Measurements from ENCODE around the gene METTL13.

The METTL13 gene

DNA sequence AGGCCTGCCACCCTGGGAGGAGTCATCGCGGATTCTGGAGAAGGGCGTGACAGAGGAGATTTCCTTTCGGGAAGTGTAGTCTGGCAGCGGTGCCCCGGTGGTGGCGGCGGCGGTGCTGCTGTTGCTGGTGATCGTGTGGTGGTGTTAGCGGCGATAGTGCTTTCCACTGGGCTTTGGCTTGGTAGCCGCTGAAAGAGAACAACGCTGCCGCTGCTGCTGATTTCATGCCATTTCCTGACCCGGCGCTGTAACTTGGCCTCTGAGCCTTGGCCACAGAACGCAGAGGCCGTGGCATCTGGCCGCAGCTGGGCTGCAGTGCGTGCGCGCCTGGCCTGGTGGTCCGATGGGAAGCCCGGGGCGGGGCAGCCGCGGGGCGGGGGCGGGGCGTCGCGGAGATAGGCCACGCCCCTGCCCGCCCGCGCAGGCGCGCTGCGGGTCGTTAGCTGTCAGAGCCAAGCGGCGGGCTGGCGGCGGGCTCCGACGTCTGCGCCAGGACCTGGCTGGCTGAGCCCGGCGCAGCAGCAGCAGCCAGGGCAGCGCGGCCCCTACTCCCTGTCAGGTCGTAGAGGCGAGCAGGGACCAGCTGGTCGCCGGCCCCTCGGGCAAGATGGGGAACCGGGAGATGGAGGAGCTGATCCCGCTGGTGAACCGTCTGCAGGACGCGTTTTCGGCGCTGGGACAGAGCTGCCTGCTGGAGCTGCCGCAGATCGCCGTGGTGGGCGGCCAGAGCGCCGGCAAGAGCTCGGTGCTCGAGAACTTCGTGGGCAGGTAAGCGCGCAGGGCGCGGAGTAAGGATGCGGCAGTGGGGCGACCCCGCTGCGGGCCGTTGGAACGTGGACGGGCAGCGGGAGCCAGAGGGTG, 59.8 kb downstream of the METTL13 start, which contains the start of gene DNM3:
TSS of gene DNM3 (plus strand) at position 449 of the 861 bp plus-strand sequence. CDS start at position 608, 159 bp downstream.
- no peak for DNase-seq (ENCODE audit: low read depth, low spot score)
- peak within 1 kb of the TSS; percentile 59 for H3K27ac ChIP-seq

DNA sequence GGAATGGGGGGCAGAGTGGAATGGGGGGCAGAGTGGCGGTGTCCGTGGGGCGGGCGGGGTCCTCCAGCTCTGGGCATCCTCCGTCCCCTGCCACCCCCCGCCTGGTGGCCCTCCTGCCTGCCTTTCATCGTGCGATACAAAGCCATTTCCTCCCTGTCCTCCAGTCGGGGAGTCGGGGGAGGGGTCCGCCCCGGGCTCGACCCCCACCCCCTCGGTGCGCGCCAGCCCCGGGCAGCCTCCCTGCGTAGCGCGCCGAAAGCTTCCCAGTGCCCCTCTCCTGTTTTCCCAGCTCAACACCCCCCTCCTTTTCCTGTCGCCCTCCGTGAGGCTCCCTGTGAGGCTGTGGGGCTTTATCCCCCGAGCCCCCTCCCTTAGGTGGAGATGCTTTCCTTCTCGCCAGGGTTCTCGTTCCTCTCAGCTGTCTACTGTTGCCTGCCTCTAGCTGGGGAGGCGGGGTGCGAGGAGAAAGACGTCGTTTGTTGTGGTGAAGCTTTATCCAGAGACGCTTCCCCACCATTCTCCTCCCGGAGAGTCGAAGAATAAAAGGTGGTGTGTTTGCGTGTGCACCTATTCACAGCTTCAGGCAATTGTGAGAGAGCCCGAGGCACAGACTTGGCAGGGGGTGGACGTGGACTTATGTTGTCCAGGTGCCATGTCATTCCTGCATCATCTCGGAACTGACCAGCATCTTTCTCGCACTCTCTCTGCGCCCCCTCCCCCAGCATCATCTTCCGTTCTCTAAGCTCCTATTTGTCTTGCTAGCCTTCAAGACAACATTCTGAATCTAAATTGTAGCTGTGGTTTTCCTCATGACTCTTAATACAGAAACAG, 60.7 kb downstream of the METTL13 start:
- H3K27ac ChIP-seq = no peak overlapping the region
- no peak for DNase-seq (ENCODE audit: low read depth, low spot score)

DNA sequence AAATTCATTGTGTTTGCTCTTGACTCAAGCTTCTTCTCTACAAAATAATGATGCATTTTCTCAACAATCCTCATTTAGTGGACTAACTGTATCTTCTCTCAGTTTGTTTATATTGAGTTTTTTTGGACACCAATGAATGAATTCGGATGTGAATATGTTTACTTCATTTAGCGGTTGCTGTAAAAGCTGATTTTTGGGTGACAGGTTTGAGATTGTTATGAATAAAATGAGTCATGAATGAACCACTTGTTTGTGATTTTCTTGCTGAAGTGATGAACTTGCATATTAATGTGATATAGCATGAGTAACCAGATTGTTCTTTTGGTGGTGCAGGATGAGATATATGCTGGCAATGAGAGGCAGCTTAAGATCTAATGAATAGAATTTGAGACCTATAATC, 62.9 kb downstream of the METTL13 start:
- no peak overlapping the region for H3K27ac ChIP-seq
- DNase-seq (ENCODE audit: low read depth, low spot score) = no peak

DNA sequence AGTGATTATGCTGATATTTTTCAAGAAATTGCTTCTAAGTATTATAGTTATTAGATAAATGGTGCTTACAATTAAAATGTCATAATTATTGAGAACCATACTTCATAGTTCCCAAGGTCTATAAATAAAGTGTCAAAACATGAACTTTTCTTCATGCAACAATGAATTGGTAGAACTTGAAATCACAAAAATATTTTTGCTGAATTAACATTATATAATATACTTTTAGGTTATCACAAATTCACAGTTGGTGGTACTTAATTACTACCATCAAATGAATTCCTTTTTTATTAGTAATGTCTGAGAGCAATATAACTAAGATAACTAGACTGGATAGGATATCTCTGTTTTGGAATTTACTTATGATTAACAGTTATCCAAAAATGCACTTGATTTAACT, 64.5 kb downstream of the METTL13 start:
- no peak for DNase-seq (ENCODE audit: low read depth, low spot score)
- no peak overlapping the region for H3K27ac ChIP-seq

All from epithelial cell of prostate (primary cell).